LNCaP clone FGC (cell line): Measurements from ENCODE around the gene ZNF185.

Experiments
- DNase-seq: peaks from one replicate; pipeline ENCODE4 v3.0.0-alpha.2; 2011; ENCODE audit warnings: low read depth
- H3K4me3 ChIP-seq: 2 replicates; pipeline ENCODE4 v1.5.1; 2011; ENCODE audit warnings: mild to moderate bottlenecking, low read depth, low read length, control low read depth
- TF ChIP-seq, protein P1 (sequence below): IDR thresholded peaks from 2 replicates; pipeline ENCODE4 v1.5.1; 2012; ENCODE audit warnings: mild to moderate bottlenecking; ENCODE audit not compliant: control insufficient read depth, insufficient read depth; ENCODE audit errors: extremely low read depth

Gene ZNF185

DNA sequence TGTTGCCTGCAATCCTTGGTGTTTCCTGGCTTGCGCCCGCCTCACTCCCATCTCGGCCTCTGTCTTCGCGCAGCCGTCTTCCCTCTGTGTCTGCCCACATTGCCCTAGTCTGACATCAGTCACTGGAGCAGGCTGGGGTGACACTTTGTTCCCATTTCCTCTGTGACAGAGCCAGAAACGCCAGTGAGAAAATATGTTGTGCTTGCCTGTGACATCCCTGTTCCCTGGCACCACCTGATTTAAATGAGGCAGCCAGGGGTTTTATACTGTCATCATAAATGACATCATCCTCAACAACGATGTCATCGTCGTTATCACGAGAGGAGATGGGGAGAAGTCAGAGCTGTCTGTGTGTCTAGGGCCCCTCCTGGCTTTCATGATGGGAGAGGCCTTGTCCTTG, 29.1 kb downstream of the ZNF185 start:
- no peak for DNase-seq
- TF ChIP-seq, protein P1, sequence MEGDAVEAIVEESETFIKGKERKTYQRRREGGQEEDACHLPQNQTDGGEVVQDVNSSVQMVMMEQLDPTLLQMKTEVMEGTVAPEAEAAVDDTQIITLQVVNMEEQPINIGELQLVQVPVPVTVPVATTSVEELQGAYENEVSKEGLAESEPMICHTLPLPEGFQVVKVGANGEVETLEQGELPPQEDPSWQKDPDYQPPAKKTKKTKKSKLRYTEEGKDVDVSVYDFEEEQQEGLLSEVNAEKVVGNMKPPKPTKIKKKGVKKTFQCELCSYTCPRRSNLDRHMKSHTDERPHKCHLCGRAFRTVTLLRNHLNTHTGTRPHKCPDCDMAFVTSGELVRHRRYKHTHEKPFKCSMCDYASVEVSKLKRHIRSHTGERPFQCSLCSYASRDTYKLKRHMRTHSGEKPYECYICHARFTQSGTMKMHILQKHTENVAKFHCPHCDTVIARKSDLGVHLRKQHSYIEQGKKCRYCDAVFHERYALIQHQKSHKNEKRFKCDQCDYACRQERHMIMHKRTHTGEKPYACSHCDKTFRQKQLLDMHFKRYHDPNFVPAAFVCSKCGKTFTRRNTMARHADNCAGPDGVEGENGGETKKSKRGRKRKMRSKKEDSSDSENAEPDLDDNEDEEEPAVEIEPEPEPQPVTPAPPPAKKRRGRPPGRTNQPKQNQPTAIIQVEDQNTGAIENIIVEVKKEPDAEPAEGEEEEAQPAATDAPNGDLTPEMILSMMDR, result no peak
- no peak overlapping the region for H3K4me3 ChIP-seq

DNA sequence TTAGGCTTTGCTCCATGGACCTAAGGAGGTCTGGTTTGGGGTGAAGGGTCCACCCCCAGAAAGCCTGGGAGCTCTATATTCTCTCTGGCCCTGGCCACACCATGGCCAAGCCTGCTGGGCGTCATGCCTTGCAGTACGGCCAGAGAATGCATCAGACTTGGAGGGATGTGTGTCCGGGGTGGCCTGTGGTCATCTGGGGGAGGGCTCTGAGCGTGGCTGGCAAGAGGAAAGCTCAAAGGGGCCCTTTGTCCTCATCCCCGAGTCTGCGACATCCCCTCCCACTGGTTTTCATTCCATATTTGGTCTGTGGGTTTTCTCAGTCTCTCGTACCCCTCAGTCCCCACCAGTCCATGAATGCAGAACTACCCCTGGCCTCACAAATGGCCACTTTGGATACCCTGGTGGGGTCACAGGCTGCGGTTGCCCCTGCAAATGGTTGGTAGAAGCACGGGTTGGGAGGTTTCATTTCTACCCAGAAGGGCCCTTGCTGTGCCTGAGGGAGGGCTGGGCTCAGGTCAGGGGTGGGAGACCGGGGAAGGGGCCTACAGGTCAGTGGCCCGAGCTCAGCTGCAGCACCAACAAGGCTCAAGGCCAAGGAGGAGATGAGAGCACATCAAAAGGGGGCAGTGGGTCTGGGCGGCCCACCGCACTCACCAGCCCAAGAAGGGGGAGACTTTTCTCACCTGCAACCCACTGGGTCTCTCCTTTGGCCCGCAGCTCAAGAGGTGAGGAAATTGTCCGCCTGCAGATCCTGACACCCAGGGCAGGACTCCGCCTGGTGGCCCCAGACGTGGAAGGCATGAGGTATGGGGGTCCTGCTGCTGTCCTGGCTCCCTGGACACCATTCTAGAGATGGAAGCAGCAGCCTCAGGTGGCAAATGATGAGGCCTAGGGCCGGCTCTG, 30.2 kb downstream of the ZNF185 start:
- TF ChIP-seq, protein P1, result no peak
- no peak for DNase-seq
- H3K4me3 ChIP-seq, result no peak overlapping the region

GRCh38 chrX:152928761-152929400, 31.0 kb downstream of the ZNF185 start:
- no peak overlapping the region for H3K4me3 ChIP-seq
- DNase-seq, result no peak
- TF ChIP-seq, protein P1, result no peak

DNA sequence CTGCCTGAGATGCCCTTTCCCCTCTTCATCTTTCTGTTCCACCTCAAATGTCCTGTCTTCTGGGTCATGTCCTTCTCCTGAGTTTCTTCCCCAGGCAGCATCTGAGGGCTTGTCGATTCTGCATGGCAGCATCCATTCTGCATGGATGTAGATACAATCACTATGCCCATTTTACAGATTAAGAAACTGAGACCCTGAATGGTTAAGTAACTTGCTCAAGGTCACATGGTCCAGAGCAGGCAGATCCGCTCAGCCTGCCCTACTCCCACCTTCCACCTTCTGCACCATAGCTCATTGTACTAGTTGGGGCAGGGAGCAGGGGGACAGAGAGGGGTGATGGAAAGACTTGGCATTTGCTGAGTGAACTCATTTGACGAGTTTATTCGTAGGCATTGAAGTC, 32.0 kb downstream of the ZNF185 start:
- no peak for DNase-seq
- H3K4me3 ChIP-seq, result no peak overlapping the region
- TF ChIP-seq, protein P1, result no peak

- no peak for DNase-seq
- TF ChIP-seq, protein P1, result no peak
- no peak overlapping the region for H3K4me3 ChIP-seq
Measured at GRCh38 chrX:152930516-152930915, 32.6 kb downstream of the ZNF185 start.

- no peak overlapping the region for H3K4me3 ChIP-seq
- no peak for DNase-seq
- TF ChIP-seq, protein P1, result no peak
Measured at GRCh38 chrX:152932144-152932543, 34.3 kb downstream of the ZNF185 start.
